ENCODE data around the gene ALX4.

ALX4 gene

GRCh38 chr11:44260081-44260480 lies 49.9 kb downstream of the ALX4 start:
- H3K9me3 ChIP-seq (ENCODE audit: severe bottlenecking), result no peaks in the 10 kb centered on the region
- DNase-seq, result peak; percentile 32
- no peak overlapping the region for H3K4me3 ChIP-seq (ENCODE audit: low read depth, low read length)
- H3K27me3 ChIP-seq (ENCODE audit: insufficient read depth, low read depth, severe bottlenecking), result no peaks in the 10 kb centered on the region
- H3K27ac ChIP-seq, result no peak overlapping the region
- no peaks in the 10 kb centered on the region for H3K36me3 ChIP-seq
- TF ChIP-seq, protein P1, sequence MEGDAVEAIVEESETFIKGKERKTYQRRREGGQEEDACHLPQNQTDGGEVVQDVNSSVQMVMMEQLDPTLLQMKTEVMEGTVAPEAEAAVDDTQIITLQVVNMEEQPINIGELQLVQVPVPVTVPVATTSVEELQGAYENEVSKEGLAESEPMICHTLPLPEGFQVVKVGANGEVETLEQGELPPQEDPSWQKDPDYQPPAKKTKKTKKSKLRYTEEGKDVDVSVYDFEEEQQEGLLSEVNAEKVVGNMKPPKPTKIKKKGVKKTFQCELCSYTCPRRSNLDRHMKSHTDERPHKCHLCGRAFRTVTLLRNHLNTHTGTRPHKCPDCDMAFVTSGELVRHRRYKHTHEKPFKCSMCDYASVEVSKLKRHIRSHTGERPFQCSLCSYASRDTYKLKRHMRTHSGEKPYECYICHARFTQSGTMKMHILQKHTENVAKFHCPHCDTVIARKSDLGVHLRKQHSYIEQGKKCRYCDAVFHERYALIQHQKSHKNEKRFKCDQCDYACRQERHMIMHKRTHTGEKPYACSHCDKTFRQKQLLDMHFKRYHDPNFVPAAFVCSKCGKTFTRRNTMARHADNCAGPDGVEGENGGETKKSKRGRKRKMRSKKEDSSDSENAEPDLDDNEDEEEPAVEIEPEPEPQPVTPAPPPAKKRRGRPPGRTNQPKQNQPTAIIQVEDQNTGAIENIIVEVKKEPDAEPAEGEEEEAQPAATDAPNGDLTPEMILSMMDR (IDR thresholded peaks at IDR 0.05; ENCODE audit: low read depth, low read length), result no peak

- Histone ChIP-seq H3K36me3 (no peaks in the 10 kb centered on the region), H3K27me3 (ENCODE audit: insufficient read depth, low read depth, severe bottlenecking) (no peaks in the 10 kb centered on the region), H3K4me3 (ENCODE audit: low read depth, low read length) (no peak overlapping the region), H3K27ac (no peak overlapping the region), H3K9me3 (ENCODE audit: severe bottlenecking) (no peaks in the 10 kb centered on the region)
- TF ChIP-seq, protein P1 (IDR thresholded peaks at IDR 0.05; ENCODE audit: low read depth, low read length), result no peak
- DNase-seq, result no peak
Measured at GRCh38 chr11:44258839-44259420, 51.0 kb downstream of the ALX4 start.

DNA sequence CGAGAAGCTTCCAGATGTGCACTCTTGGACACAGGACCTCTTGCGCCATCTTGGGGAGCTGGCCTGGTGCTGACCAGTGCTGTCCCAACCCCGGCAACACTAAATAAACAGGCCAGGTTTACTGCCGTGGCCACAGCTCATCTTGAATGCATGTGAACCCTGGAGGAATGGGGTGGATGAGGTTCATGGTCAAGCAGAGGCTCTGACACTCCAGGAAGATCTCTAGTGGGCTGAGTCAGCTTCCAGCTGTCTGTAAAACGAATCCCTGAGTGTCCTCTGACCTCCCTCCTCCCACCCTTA lies 51.8 kb downstream of the ALX4 start:
- Histone ChIP-seq H3K27me3 (ENCODE audit: insufficient read depth, low read depth, severe bottlenecking) (no peaks in the 10 kb centered on the region), H3K36me3 (no peaks in the 10 kb centered on the region), H3K27ac (no peak overlapping the region), H3K9me3 (ENCODE audit: severe bottlenecking) (no peaks in the 10 kb centered on the region), H3K4me3 (ENCODE audit: low read depth, low read length) (no peak overlapping the region)
- TF ChIP-seq, protein P1 (IDR thresholded peaks at IDR 0.05; ENCODE audit: low read depth, low read length), result no peak
- no peak for DNase-seq

DNA sequence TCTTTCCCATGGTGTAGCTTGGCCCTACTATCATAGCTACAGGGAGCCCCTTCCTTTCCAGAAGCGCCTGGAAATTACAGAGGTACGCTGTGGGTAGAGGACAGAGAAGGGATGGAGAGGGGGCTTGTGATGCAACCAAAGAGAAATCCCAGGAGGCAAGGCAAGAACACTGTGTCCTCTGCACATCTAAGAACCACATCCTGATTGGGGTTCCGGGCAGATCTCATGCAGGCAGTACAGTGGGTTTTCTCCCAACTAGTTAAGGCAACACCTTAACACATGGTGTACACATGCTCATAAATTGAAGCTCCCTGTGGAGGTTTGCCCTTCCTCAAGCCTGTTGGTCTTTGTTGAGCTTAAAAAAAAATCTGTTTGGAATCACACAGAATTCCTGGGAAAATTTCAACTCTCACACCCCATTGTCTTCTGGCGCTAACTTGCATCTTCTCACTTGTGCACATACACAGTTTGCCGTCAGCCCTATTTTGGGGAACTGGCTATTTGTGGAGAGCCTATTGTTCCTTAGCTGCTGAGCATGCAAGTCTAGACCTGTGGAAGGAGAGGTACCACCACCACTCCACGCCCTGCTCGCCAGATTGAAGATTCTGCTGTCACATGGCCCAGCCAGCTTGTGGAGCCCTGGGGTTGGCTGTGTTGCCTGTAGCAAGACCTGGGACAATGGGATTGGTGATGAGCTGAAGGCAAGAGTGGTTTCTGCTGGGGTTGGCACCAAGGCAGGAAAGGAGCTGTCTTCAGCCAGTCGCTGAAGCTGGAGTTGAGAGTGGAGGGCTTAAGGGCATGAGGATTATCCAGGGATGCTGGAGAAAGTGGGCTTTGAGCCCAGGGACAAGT lies 52.4 kb downstream of the ALX4 start:
- TF ChIP-seq, protein P1 (IDR thresholded peaks at IDR 0.05; ENCODE audit: low read depth, low read length), result no peak
- Histone ChIP-seq H3K27me3 (ENCODE audit: insufficient read depth, low read depth, severe bottlenecking) (no peaks in the 10 kb centered on the region), H3K4me3 (ENCODE audit: low read depth, low read length) (no peak overlapping the region), H3K36me3 (no peaks in the 10 kb centered on the region), H3K27ac (no peak overlapping the region), H3K9me3 (ENCODE audit: severe bottlenecking) (no peaks in the 10 kb centered on the region)
- DNase-seq, result no peak

GRCh38 chr11:44256673-44257291 lies 53.2 kb downstream of the ALX4 start:
- Histone ChIP-seq H3K27ac (no peak overlapping the region), H3K9me3 (ENCODE audit: severe bottlenecking) (no peaks in the 10 kb centered on the region), H3K36me3 (no peaks in the 10 kb centered on the region), H3K27me3 (ENCODE audit: insufficient read depth, low read depth, severe bottlenecking) (no peaks in the 10 kb centered on the region), H3K4me3 (ENCODE audit: low read depth, low read length) (no peak overlapping the region)
- TF ChIP-seq, protein P1 (IDR thresholded peaks at IDR 0.05; ENCODE audit: low read depth, low read length), result no peak
- DNase-seq, result no peak
